Esophagus squamous epithelium (tissue), 5 donors: ENCODE measurements around the gene FAM120AOS. TPM values are rescaled to one million over a fixed set of nuclear protein-coding genes. Genes with fewer than 3 reads are reported as not detected.

Experiments
- DNase-seq: peaks from one replicate; lab custom pipeline; 2025; lab: John Stamatoyannopoulos, UW
- H3K27ac ChIP-seq, 4 donors: fragments of 200-600 bp; sonication (generic); one replicate each; pipeline ENCODE4 v1.5.1; 2016 to 2019; ENCODE audit warnings: mild to moderate bottlenecking in 1 of 4
- H3K27me3 ChIP-seq, 4 donors: fragments of 200-600 bp; sonication (generic); 1 replicate in 3 of 4; 2 replicates in 1 of 4; pipeline versions ENCODE4 v1.5.1 to v1.6.0; 2017 to 2021; ENCODE audit warnings: antibody characterized with exemption in 1 of 4
- H3K36me3 ChIP-seq, 3 donors: fragments of 200-600 bp; sonication (generic); one replicate each; pipeline ENCODE4 v1.5.1; 2016 to 2019
- H3K4me1 ChIP-seq, 3 donors: fragments of 200-600 bp; sonication (generic); one replicate each; pipeline ENCODE4 v1.5.1; 2017 to 2019
- H3K4me3 ChIP-seq, 4 donors: fragments of 200-600 bp; sonication (generic); 1 replicate in 3 of 4; 2 replicates in 1 of 4; pipeline ENCODE4 v1.5.1; 2016 to 2019; ENCODE audit warnings: mild to moderate bottlenecking in 2 of 4, moderate library complexity in 1 of 4
- H3K9me3 ChIP-seq, 3 donors: fragments of 200-600 bp; sonication (generic); one replicate each; pipeline ENCODE4 v1.5.1; 2016 to 2019
- CTCF ChIP-seq, 6 experiments: fragments of 450-650 bp in 4 of 6; fragments of 200-600 bp in 2 of 6; sonication (generic) in 2 of 6; IDR thresholded peaks; one replicate each; pipeline ENCODE4 v1.5.1; 2016 to 2019; ENCODE audit warnings: antibody characterized with exemption in 6 of 6, mild to moderate bottlenecking in 4 of 6, moderate library complexity in 4 of 6
- POLR2A ChIP-seq, 4 donors: fragments of 450-650 bp; IDR thresholded peaks; one replicate each; pipeline ENCODE4 v1.6.1; 2017; ENCODE audit warnings: antibody characterized with exemption in 4 of 4, mild to moderate bottlenecking in 4 of 4, moderate library complexity in 3 of 4
- WGBS, 2 donors: methylation state at CpG; one replicate each; pipeline ENCODE4 v1.1.5; 2018; 5-methylcytosine and 5-hydroxymethylcytosine counted together
- intact Hi-C: fragments of 100-400 bp; cut with DNase I; formaldehyde crosslinking; loops from one replicate; pipeline ENCODE4 v1.15.0; 2022
- total RNA-seq, 4 donors: library from RNA; depleted of rRNA; stranded (reverse); fragments of >200 nt; gene quantifications; one replicate each; pipeline ENCODE4 v1.1.0, GENCODE V29; 2016
- donor health status: DM: yes; HTN: yes; CAD: no.

The FAM120AOS gene
- total RNA-seq, 4 donors from 2014 or later: 18.0 to 33.6 (median 24.4) TPM

GRCh38 chr9:93437996-93438395 lies 15.4 kb downstream of the FAM120AOS start:
- intact Hi-C loops: no loop called here
- no peak for DNase-seq
- Histone ChIP-seq H3K36me3 (no peaks in the 10 kb centered on the region), H3K27me3 (no peaks in the 10 kb centered on the region), H3K27ac (no peak overlapping the region), H3K4me3 (no peak overlapping the region), H3K9me3 (no peaks in the 10 kb centered on the region), H3K4me1 (no peaks in the 10 kb centered on the region)
- WGBS, 2 donors: 81 to 90% methylated on average over 2 of the region's 2 CpGs
- TF ChIP-seq POLR2A (IDR thresholded peaks at IDR 0.05): no peak
- no peak for TF ChIP-seq CTCF (IDR thresholded peaks at IDR 0.05)

GRCh38 chr9:93436655-93437407 lies 16.6 kb downstream of the FAM120AOS start:
- H3K27me3 ChIP-seq: no peaks in the 10 kb centered on the region
- no peaks in the 10 kb centered on the region for H3K4me1 ChIP-seq
- intact Hi-C loops: no loop called here
- no peak for DNase-seq
- no peaks in the 10 kb centered on the region for H3K36me3 ChIP-seq
- TF ChIP-seq CTCF (IDR thresholded peaks at IDR 0.05) (no peak), POLR2A (IDR thresholded peaks at IDR 0.05) (no peak)
- H3K4me3 ChIP-seq: no peak overlapping the region
- 83 to 86% methylated on average over 7 of the region's 7 CpGs for WGBS, 2 donors
- no peaks in the 10 kb centered on the region for H3K9me3 ChIP-seq
- H3K27ac ChIP-seq: no peak overlapping the region

- WGBS, 2 donors: 57 to 58% methylated on average over 6 of the region's 6 CpGs
- no peaks in the 10 kb centered on the region for H3K27me3 ChIP-seq
Measured at GRCh38 chr9:93436218-93436617, 17.2 kb downstream of the FAM120AOS start.

GRCh38 chr9:93435386-93435785 lies 18.0 kb downstream of the FAM120AOS start:
- no peak overlapping the region for H3K4me3 ChIP-seq
- H3K4me1 ChIP-seq: no peaks in the 10 kb centered on the region
- H3K36me3 ChIP-seq: no peaks in the 10 kb centered on the region
- intact Hi-C loops: no loop called here
- no peaks in the 10 kb centered on the region for H3K27me3 ChIP-seq
- no peak for DNase-seq
- no peak for TF ChIP-seq POLR2A (IDR thresholded peaks at IDR 0.05)
- TF ChIP-seq CTCF (IDR thresholded peaks at IDR 0.05): no peak
- WGBS, 2 donors: 94 to 95% methylated on average over 8 of the region's 8 CpGs
- H3K9me3 ChIP-seq: no peaks in the 10 kb centered on the region
- H3K27ac ChIP-seq: no peak overlapping the region

More at GRCh38 chr9:93436218-93436617, 17.2 kb downstream of the FAM120AOS start:
- H3K4me1 ChIP-seq: no peaks in the 10 kb centered on the region
- DNase-seq: no peak
- intact Hi-C loops: no loop called here
- no peaks in the 10 kb centered on the region for H3K9me3 ChIP-seq
- H3K27ac ChIP-seq: no peak overlapping the region
- no peaks in the 10 kb centered on the region for H3K36me3 ChIP-seq
- no peak for TF ChIP-seq POLR2A (IDR thresholded peaks at IDR 0.05)
- no peak for TF ChIP-seq CTCF (IDR thresholded peaks at IDR 0.05)
- H3K4me3 ChIP-seq: no peak overlapping the region

GRCh38 chr9:93434056-93434455 lies 19.3 kb downstream of the FAM120AOS start:
- no peak overlapping the region for H3K27ac ChIP-seq
- H3K9me3 ChIP-seq: no peaks in the 10 kb centered on the region
- intact Hi-C loops: no loop called here
- no peak overlapping the region for H3K4me3 ChIP-seq
- no peak for DNase-seq
- no peaks in the 10 kb centered on the region for H3K27me3 ChIP-seq
- H3K4me1 ChIP-seq: no peaks in the 10 kb centered on the region
- WGBS, 2 donors: 73 to 87% methylated on average over 3 of the region's 3 CpGs
- TF ChIP-seq POLR2A (IDR thresholded peaks at IDR 0.05) (no peak), CTCF (IDR thresholded peaks at IDR 0.05) (no peak)
- H3K36me3 ChIP-seq: no peaks in the 10 kb centered on the region
